A673 (cell line): ENCODE measurements around the gene MCM3. TPM values are rescaled to one million over a fixed set of nuclear protein-coding genes. Genes with fewer than 3 reads are reported as not detected.

Experiments used
- BruUV-seq: library from RNA; stranded (reverse); fragments of 400-500 nt; replicated peaks from 2 replicates; lab custom pipeline; 2021; lab: Mats Ljungman, UMichigan
- CTCF ChIA-PET: fragments of 300-600 bp; sonication (Branson Sonifier 250); formaldehyde crosslinking; loops from one replicate; lab custom pipeline; 2022; ENCODE audit warnings: antibody characterized with exemption; lab: Charles Lee
- POLR2A ChIA-PET: fragments of 300-600 bp; sonication (Branson Sonifier 250); formaldehyde crosslinking; loops from one replicate; lab custom pipeline; 2022; ENCODE audit warnings: antibody characterized with exemption; ENCODE audit not compliant: low non-redundant PET; lab: Charles Lee
- DNase-seq: peaks from one replicate; pipeline ENCODE4 v3.0.0-alpha.2; 2015; ENCODE audit warnings: low spot score
- H3K27ac ChIP-seq: fragments of 200-600 bp; sonication (generic); 2 replicates; pipeline ENCODE4 v1.5.1; 2016; ENCODE audit warnings: mixed run types, low read depth, mild to moderate bottlenecking, mixed read lengths, antibody characterized with exemption, low read length; ENCODE audit not compliant: poor library complexity, severe bottlenecking
- H3K27me3 ChIP-seq: fragments of 200-600 bp; sonication (generic); replicated peaks from 2 replicates; pipeline ENCODE4 v1.6.1; 2017; ENCODE audit warnings: mixed run types, low read depth, mild to moderate bottlenecking, mixed read lengths, antibody characterized with exemption, low read length; ENCODE audit not compliant: insufficient read depth, poor library complexity
- H3K36me3 ChIP-seq: fragments of 200-600 bp; sonication (generic); 2 replicates; pipeline ENCODE4 v1.6.1; 2016; ENCODE audit warnings: mixed run types, mild to moderate bottlenecking, mixed read lengths, antibody characterized with exemption, low read length; ENCODE audit not compliant: insufficient read depth, poor library complexity, severe bottlenecking
- H3K4me1 ChIP-seq: fragments of 200-600 bp; sonication (generic); 2 replicates; pipeline ENCODE4 v1.6.1; 2017; ENCODE audit warnings: mixed run types, mild to moderate bottlenecking, mixed read lengths, antibody characterized with exemption, low read length; ENCODE audit not compliant: insufficient read depth, poor library complexity, severe bottlenecking
- H3K4me3 ChIP-seq: fragments of 200-600 bp; sonication (generic); 2 replicates; pipeline ENCODE4 v1.5.1; 2016; ENCODE audit warnings: low read depth, mixed run types, mild to moderate bottlenecking, mixed read lengths, low read length; ENCODE audit not compliant: poor library complexity, severe bottlenecking
- H3K9me3 ChIP-seq: fragments of 200-600 bp; sonication (generic); 2 replicates; pipeline ENCODE4 v1.6.1; 2016; ENCODE audit warnings: mixed run types, low read depth, mild to moderate bottlenecking, mixed read lengths, antibody characterized with exemption, low read length; ENCODE audit not compliant: poor library complexity, severe bottlenecking
- CTCF ChIP-seq: fragments of 300-800, 200-600 bp; sonication (generic); conservative IDR thresholded peaks from 2 replicates; pipeline ENCODE4 v1.5.1; 2017; ENCODE audit warnings: low read depth, mild to moderate bottlenecking, antibody characterized with exemption, low read length, moderate library complexity, mixed read lengths
- EZH2 ChIP-seq: fragments of 200-600 bp; sonication (generic); IDR thresholded peaks from 2 replicates; pipeline ENCODE4 v1.6.1; 2017; ENCODE audit warnings: borderline replicate concordance, low read depth, mild to moderate bottlenecking, mixed read lengths, antibody characterized with exemption, low read length; ENCODE audit not compliant: poor library complexity, severe bottlenecking
- intact Hi-C: fragments of 100-400 bp; cut with micrococcal nuclease; formaldehyde crosslinking; loops from one replicate; pipeline ENCODE4 v1.10.0; 2022; ENCODE audit not compliant: unreplicated experiment
- total RNA-seq: library from RNA; stranded (reverse); gene quantifications from 2 replicates; pipeline ENCODE4 v1.2.3, GENCODE V29; 2021

The MCM3 gene
- total RNA-seq, 1 experiment from 2014 or later, result 233 TPM

- ChIA-PET POLR2A (no interaction called here), CTCF (no interaction called here)
- no peaks in the 10 kb centered on the region for H3K4me1 ChIP-seq
- H3K27ac ChIP-seq, result no peak overlapping the region
- H3K36me3 ChIP-seq, result no peaks in the 10 kb centered on the region
- no peak for DNase-seq
- no peaks in the 10 kb centered on the region for H3K27me3 ChIP-seq
- H3K9me3 ChIP-seq, result no peaks in the 10 kb centered on the region
- H3K4me3 ChIP-seq, result no peak overlapping the region
- TF ChIP-seq EZH2, result no peak
- no peak for TF ChIP-seq CTCF
- no TSS peak for BruUV-seq
- intact Hi-C loops, result no loop called here
Measured at GRCh38 chr6:52221302-52221701, 63.2 kb downstream of the MCM3 start.

- ChIA-PET CTCF (no interaction called here), POLR2A (no interaction called here)
- Histone ChIP-seq H3K27ac (no peak overlapping the region), H3K27me3 (no peaks in the 10 kb centered on the region), H3K4me1 (no peaks in the 10 kb centered on the region), H3K4me3 (no peak overlapping the region), H3K9me3 (no peaks in the 10 kb centered on the region), H3K36me3 (no peaks in the 10 kb centered on the region)
- TF ChIP-seq EZH2, result no peak
- TF ChIP-seq CTCF, result no peak
- intact Hi-C loops, result no loop called here
- BruUV-seq, result no TSS peak
- DNase-seq, result no peak
Measured at GRCh38 chr6:52217761-52218160, 66.8 kb downstream of the MCM3 start.

GRCh38 chr6:52216932-52217575 is 67.5 kb downstream of the MCM3 start:
- intact Hi-C loops, result no loop called here
- POLR2A ChIA-PET, result no interaction called here

More at GRCh38 chr6:52216932-52217575, 67.5 kb downstream of the MCM3 start:
- no peak overlapping the region for H3K27ac ChIP-seq
- no peaks in the 10 kb centered on the region for H3K4me1 ChIP-seq
- H3K4me3 ChIP-seq, result no peak overlapping the region
- no peak for DNase-seq
- no peaks in the 10 kb centered on the region for H3K27me3 ChIP-seq
- BruUV-seq, result no TSS peak
- no peaks in the 10 kb centered on the region for H3K36me3 ChIP-seq
- H3K9me3 ChIP-seq, result no peaks in the 10 kb centered on the region
- TF ChIP-seq EZH2 (no peak), CTCF (no peak)
- CTCF ChIA-PET, result no interaction called here
